HS-5 (cell line): Measurements from ENCODE around the gene TMEM143.
"Not testable (repeated sequence)": the region's sequence is repeated elsewhere in the genome, so short reads cannot be mapped to it uniquely, and the experiment has no call there.

ENCODE experiments used
- DNase-seq: peaks from one replicate; pipeline ENCODE4 v3.0.0-alpha.2; 2012; ENCODE audit warnings: low read depth

The TMEM143 gene

DNA sequence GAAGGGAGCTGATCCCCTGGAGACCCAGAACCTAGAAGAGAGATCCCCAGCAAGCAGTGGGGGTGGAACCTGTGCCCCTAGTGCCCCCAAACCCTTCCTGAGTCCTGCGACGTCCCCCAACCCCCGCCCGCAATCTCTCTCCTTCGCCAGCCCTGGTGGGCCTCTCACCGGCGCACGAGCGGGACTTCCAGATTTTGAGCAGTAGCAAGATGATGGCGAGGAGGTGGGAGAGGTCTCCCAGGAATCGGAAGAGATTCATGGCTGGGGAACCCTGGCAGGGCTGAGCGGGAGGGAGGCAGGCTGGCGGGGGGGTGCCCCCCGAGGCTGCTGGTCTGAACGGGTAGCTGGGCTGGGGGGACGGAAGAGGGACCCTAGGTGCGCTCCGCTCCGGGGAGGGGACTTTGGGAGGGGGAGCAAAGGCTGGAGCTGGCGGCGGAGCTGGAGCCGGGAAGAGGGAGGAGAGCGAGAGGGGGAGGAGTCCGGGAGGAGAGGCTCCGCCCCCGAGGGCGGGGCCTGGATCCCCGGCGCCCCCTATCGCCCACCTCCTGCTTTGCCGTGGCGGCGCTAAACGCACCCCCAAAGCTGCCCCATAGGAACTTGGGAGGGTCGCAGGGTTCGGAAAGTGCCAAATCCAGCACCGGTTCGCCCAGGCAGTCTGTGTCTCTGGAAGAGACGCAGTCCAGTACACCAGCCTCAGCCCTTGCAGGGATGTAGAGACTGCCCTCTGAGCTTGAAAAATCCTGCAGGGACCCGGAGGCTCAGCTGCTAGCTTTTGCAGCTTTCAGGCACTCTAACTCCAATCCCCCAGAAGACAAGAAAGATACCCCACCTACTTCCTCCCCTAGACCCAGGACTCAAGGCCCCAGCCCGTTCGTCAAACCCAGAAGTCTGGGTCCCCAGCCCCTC is 27.6 kb upstream of the TMEM143 start, which contains the start of gene KDELR1:
TSS of gene KDELR1 (minus strand) at position 452 of the 906 bp plus-strand sequence. CDS start at position 259, 193 bp downstream.
- DNase-seq: no peak

DNA sequence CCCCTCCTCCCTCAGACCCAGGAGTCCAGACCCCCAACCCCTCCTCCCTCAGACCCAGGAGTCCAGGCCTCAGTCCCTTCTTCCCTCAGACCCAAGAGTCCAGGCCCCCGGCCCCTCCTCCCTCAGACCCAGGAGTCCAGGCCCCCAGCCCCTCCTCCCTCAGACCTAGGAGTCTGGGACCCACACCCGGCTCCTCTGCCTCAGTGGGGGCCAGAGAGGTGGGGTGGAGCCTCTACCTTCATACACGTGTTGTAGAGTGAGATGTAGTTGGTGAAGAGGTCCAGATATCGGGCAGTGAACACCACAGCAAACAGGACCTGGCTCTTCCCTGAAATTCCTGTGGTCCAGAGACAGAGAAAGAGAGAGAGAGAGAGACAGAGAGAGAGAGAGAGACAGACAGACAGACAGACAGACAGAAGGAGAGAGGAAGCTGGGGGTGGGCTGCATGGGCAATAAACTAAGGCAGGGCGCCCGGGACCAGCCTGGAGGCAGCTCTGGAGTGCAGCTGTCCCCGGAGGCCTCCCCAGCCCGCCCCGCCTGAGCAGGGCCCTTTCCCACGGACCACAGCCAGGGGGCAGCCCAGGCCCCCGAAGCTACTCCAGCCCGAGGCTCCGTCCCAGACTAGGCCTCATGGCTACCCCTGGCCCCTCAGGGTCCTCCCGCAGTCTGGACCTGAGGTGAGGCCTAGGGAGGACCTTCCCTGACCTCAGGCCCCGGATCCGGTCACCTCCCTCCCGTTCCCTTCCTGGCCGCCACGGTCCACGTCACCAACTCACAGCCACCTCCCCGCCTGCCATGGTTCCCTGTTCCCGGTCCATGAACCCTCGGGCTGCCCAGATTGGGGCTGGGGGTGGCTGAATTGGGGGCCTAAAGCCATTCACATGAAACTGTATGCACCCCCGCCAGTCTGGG is 26.7 kb upstream of the TMEM143 start:
- DNase-seq: no peak

DNA sequence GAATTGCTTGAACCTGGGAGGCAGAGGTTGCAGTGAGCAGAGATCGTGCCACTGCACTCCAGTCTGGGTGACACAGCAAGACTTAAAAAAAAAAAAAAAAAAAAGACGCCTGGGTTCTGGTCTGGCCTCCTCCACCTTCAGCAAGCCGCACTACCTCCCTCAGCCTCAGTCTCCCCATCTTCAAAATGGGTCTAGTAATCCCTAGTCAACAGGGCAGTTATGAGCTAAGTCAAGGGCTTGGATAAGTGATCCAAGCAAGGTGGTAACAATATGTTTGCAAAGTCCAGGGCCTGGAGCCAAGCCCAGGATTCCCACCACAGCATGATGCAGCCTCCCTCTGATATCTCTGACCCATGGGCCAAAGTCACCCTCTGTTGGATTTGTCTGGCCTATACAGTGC is 23.2 kb upstream of the TMEM143 start:
- DNase-seq: no peak

DNA sequence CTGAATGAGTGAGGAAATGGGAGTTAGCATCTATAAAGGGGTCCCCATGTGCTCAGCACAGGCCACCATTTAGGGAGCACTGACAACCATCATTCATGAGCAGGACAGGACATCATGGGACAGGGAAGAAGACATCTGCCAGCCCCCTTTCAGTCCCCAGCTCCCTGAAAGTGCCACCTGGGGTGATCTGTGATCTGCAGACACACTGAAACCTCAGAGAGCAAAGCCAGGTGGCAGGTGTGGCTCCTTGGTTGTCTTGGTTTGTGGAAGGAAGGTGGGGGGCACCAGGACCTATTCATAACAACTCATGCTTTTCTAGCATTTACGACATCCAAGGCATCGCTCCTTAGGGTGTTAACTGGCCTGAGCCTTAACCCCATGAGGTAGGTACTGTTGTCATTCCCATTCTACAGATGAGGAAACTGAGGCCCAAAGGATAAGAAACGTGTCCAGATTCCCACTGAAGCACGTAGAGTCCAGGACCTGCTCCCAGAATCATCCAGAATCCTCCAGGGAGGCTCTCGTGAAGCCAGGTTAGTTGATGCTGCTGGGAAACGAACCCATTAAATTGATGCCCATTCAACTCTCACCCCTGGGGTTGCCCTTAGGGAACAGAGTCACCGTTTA is 21.8 kb upstream of the TMEM143 start:
- no peak for DNase-seq

DNA sequence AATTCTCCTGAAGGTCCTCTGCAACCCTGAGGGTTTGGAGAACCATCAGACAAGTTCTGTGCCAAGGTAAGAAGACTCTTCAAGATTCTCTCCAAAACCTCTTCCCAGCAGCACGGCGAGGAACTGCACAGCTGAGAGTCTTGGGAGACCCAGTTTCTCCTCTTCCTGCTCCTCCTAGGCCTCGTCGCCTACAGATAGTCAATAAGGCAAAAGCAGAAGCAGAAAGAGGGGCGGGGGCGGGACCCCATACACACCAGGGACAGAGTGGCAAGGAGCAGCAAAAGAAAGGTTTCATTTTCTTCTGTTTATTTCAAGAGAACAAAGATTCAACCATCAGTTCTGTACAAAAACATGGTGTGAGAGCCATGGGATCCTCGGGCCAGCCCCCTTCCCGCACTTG is 18.5 kb upstream of the TMEM143 start:
- no peak for DNase-seq

DNA sequence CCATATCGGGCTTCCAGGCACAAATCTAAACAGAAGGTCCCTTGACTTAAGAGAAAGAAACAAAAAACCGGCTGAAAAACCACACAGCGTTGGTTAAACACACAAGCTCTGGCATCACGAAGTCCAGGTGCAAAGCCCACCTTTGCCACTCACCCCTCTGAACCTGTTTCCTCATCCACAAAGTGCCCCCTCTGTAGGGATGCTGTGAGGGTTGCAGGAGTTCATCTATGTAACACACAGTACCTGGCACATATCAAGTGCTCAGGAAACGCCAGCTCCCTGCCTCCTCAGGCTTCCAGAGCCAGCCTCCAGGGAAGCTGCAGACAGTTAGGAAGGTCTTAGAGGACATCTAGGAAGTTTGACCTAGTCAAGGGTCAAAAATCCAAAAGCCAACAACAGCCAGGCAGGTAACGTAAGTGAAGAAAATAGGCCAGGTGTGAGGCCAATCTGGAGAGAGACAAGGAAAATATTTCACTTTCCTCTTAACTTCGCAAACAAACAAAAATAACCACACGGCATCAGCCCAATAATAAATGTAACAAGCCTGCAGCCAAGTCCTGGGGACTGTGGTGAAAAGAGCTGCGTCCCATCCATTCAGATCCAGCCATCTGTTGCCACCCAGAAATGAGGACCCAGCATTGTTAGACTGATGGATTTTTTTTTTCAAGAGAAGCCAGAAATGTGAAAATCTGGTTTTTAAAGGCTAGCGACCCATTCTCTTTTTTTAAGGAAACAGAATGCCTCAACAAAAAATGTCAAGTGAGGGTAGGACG is 17.6 kb upstream of the TMEM143 start:
- DNase-seq: no peak

DNA sequence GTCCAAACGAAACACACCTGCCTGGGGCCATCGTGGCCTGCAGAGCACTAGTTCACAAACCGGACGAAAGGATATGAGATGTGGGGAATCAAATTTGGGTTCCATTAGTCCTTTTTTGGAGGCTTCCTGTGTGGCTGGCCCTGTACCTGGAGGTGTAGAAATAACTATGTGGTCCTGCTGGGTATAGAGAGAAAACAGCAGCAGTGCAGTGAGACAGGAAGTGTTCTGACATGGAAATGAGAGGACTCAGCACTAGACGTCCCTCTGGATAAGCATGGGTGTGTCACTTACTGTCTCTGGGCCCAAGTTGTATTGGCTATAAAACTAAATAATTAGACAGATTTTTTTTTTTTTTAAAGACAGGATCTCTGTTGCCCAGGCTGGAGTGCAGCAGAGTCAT is 15.3 kb upstream of the TMEM143 start:
- no peak for DNase-seq

DNA sequence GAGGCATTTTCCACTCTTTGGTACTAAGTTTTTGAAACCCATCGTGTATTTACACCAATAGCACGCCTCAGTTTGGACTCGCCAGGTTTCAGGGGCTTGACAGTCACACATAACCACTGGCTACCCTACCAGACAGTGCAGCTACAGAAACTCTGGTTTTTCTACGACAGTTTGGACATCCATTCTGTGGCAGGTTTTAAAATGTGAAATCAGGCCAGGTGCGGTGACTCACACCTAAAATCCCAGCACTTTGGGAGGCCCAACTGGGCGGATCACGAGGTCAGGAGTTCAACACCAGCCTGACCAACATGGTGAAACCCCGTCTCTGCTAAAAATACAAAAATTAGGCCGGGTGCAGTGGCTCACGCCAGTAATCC is 14.4 kb upstream of the TMEM143 start:
- DNase-seq: no peak

DNA sequence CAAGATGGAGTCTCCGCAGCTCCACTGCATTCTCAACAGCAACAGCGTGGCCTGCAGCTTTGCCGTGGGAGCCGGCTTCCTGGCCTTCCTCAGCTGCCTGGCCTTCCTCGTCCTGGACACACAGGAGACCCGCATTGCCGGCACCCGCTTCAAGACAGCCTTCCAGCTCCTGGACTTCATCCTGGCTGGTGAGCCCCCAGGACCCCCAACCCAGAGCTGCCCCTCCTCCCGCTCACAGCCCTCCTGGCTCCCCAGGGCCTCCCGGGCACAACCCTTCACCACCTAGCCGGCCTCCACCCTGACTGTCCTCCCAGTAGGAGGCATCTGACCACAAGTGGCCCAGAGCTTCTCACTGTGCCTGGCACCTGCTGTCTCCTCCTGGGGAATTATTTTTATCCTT is 9.8 kb upstream of the TMEM143 start:
- no peak for DNase-seq

DNA sequence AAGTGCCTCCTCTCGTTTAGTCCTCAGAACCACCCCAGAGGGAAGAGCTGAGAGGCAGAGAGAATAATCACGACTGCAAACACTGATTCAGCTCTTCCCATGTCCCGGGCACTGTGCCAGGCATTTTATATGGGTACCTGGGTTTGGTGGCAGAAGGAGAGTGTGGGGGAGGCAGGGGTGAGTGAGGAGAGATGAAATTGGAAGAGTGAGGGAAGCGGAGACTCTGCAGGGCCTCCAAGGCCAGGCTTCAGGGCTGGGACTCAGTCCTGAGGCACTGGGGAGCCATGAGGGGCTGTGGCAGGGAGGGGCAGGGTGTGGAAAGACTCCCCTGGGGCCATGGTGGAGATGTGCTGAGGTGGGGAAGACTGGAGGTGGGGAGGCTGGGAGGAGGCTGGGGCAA is 9.2 kb upstream of the TMEM143 start:
- no peak for DNase-seq

DNA sequence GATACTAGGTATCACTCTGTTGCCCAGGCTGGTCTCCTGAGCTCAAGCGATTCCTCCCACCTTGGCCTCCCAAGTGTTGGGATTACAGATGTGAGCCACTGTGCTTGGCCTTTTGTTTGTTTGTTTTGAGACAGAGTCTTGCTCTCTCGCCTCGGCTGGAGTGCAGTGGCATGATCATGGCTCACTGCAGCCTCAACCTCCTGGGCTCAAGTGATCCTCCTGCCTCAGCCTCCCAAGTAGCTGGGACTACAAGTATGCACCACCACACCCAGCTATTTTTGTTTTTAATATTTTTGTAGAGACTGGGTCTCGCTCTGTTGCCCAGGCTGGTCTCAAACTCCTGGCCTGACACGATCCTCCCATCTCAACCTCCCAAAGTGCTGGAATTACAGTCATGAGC is 8.0 kb upstream of the TMEM143 start:
- DNase-seq: not testable (repeated sequence)

DNA sequence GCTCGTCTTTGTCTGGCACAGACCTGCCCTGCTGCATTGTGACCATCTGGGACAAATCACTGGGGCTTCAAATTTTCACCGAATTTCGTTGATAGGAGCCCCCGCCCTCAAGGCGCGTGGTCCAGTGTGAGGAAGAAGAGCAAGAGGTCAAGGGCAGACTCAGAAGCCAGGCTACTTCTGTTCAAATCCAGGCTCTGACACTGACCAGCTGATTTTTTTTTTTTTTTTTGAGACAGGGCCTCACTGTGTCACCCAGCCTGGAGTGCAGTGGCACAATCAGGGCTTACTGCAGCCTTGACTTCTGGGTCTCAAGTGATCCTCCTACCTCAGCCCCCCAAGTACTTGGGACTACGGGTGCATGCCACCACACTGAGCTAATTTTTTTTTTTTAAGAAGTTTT is 7.6 kb upstream of the TMEM143 start:
- no peak for DNase-seq

DNA sequence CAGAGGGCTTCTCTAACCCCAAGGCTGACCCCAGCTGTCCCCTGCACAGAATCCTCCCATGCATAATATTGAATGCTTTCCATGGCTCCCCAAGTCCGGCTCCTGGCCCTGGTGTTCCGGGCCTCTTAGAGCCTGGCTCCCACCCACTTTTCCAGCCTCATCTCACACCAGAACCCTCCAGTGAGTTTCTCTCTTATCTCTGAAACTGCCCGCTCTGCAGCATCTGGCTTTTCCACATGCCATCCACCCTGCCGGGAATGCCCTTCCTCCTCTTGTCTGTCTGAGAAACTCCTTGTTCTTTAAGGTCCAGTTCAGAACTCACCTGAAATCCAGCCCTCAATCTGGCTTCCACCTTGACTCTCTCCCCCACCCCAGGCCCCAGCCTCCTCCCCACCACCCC is 7.2 kb upstream of the TMEM143 start:
- no peak for DNase-seq

DNA sequence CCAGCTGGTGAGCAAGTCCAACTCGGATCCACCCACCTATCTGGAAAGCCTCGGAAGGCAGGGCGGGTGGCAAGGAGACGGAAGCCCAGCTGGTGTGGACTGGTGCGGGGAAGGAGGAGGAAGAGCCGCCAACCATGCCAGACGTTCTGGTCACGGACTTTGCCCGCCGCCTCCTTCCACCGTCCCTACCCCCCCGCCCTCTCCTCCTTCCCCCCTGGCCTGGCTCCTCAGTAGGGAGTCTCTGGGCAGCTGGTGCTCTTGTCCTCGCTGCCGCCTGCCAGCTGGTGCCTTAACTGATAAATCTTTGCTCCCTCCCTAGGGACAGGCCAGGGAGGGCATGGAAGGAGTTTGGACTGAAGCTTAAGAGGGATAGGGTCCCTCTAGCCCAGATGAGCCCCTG is 5.2 kb upstream of the TMEM143 start:
- no peak for DNase-seq

DNA sequence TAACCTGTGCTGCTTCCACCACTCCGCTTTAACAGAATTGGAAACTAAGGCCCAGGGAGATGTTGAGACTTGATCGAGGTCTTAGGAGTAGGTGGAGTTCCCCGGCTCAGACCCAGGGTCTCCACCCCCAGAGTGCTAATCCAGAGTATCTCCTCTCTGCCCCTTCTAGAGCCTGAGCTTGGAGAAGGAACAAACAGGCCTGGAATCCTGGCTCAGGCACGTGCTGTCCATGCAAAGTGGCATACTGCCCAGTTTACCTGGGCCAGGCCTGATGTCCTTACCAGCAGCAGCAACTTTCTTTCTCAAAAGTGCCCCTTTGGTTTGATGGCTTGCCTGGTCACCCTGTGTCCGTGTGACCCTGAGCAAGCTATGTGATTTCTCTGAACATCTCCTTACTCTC is 4.1 kb upstream of the TMEM143 start:
- no peak for DNase-seq

DNA sequence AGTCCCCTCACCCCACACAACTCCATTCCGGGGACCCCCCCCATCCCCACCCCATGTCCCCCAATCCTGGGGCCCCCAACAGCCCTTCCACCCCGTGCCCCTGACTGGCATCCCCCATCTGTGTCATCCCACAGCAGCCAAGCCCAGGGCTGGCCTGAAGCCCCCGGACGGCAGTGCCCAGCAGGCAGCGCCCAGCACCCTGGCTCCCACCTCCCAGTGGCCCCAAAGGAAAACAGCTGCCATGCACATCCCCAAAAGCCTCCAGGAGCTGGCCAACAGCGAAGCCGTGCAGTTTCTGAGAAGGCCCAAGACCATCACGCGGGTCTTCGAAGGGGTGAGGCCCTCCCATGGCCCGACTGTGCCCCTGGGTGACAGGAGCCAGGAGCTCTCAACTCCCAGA is 1.9 kb upstream of the TMEM143 start:
- no peak for DNase-seq

DNA sequence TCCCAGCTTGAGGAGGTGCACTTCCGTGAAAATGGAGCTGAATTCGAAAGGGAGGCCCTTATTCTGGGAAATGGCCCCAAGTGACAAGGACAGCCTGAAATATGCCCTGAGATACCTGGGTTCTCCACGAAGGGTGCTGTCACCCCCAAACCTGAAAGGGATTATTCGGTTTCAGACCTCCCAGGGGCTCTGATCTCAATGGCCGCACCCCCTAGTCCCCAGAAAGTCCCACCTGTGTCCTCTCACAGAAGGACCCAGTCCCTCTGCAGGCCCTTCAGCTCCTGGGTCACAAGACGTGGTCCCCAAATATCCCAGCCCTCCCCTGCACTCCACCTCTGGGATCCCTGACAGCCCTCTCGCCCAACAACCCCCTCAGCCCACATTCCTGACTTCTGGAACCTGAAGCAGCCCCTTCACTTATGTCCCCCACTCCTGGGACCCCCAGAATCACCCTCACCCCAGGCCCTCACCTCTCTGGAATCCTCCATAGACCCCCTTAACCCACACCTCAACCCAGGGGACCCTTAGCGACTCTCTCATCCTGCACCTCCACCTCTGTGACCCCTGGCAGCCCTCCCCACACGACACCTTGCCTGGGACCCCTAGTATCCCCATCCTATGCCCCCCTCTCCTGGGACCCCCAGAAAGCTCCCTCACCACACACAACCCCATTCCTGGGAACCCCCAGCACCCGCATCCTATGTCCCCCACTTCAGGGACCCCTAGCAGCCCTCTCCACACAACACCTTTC is 1.0 kb upstream of the TMEM143 start:
- no peak for DNase-seq

DNA sequence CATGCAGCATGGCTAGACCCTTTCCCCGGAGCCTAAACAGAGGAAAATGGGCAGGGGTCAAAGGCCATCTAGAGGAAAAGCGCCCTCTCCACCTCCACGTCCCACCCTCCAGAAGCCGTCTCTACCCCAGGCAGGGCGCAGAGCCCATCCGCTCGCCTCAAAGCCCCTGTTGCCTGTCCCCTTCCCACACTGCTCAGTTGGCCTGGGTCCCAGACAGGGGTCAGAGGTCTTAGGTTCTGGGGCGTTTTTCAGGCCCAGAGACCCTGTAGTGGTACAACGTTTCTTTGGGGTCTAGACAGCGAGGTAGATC is 285 bp downstream of the TMEM143 start:
- no peak for DNase-seq

DNA sequence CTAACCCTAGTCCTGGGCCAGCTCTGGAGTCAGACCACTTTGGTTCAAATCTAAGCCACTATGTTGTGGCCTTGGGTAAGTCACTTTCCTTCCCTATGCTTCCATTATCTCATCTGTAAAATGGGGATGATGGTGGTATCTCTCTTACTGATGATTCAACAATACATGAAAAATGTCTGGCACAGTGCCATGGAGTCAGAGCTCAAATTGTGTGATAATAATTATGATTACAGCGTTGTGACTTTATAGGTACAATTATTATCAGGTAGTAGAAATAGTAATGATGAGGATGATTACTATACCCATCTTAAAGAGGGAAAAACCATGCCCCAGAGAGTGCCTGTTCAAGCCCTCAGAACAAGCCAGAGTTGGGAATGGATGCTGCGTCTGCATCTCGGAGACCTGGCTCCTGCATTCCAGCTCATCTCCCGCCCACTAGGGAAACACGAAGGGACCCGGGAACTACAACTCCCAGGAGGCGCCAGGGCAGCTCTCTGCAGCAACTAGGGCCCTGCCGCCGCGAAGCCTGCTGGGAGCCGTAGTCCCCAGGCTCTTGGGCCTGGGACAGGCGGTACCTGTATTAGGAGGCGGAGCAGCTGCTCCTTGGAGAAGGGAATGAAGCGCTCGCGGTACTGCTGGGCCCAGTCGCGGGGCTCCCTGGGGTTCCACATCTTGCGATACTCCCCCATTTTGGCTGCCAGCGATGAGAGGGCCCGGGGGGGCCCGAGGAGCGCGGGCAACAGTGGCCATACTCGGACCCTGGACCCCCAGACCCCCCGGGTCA is 832 bp downstream of the TMEM143 start:
- peak; percentile 84 for DNase-seq

DNA sequence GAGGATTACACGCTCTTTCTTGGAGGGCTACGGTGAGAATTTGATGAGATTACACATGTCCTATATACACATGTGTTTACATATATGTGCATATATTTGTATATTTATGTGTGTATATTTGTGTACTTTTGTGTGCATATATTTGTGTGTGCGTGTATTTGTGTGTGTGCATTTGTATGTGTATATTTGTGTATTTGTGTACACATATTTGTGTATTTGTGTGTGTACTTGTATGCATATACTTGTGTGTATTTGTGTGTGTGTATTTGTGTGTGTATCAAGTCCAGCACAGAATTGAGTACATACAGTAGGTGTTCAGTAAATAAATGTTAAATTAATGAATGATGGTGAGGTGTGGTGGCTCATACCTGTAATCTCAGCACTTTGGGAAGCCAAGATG is 1.8 kb downstream of the TMEM143 start:
- no peak for DNase-seq
